Sciatic nerve (tissue), 2 donors: ENCODE data around the gene IMMP2L. TPM values are rescaled to one million over a fixed set of nuclear protein-coding genes. Genes with fewer than 3 reads are reported as not detected.
"Not testable (repeated sequence)": the region's sequence is repeated elsewhere in the genome, so short reads cannot be mapped to it uniquely, and the experiment has no call there.

ENCODE experiments used
- ATAC-seq: fragments of 200-7000 bp; cut with Tn5 transposase; one replicate; pipeline ENCODE4 v1.9.1; 2020; ENCODE audit warnings: mild to moderate bottlenecking, moderate library complexity
- DNase-seq: peaks from one replicate; pipeline ENCODE4 v3.0.0-alpha.2; 2020; ENCODE audit warnings: low spot score
- intact Hi-C: fragments of 100-400 bp; cut with DNase I; formaldehyde crosslinking; loops from one replicate; pipeline ENCODE4 v1.14.2; 2022
- total RNA-seq: library from RNA; stranded (reverse); fragmentation: NEBNext Ultra II Directional; extraction: Animal tissue kit (Norgen Biotek cat#: 25700); gene quantifications from one replicate; pipeline ENCODE4 v1.2.1, GENCODE V29; 2021
- donor health status: DM: no; HTN: no; CAD: no.
- donor health status: DM: no; HTN: no; CAD: no.

IMMP2L gene
- total RNA-seq, 1 donor from 2014 or later = 33.6 TPM

- DNase-seq = no peak
- peak; percentile 41 for ATAC-seq
- intact Hi-C loops = no loop called here
Measured at GRCh38 chr7:111312966-111313365, 249.3 kb downstream of the IMMP2L start.

GRCh38 chr7:111308691-111309090, 253.6 kb downstream of the IMMP2L start:
- no peak for ATAC-seq
- intact Hi-C loops = no loop called here
- no peak for DNase-seq

GRCh38 chr7:111301891-111302290, 260.4 kb downstream of the IMMP2L start:
- ATAC-seq = no peak
- intact Hi-C loops = no loop called here
- no peak for DNase-seq

DNA sequence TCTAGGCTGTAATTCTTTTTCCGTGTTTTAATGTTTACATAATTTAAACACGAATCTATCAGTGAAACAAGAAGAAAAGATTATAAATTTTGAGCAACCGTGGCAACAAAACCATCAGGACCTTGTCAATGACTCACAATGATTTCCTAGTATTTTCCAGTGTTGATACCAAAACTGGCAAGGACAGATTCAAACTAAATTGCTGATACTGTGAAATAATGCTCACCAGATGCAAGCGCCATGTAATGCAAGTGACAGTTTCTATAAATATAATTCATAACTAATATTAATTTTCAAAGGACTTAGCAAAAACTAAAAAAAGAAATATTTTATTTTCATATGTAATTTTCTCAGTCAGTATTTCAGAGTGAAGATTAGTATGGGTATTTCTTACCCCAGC, 267.8 kb downstream of the IMMP2L start:
- intact Hi-C loops = no loop called here
- ATAC-seq (no peak), DNase-seq (no peak)

DNA sequence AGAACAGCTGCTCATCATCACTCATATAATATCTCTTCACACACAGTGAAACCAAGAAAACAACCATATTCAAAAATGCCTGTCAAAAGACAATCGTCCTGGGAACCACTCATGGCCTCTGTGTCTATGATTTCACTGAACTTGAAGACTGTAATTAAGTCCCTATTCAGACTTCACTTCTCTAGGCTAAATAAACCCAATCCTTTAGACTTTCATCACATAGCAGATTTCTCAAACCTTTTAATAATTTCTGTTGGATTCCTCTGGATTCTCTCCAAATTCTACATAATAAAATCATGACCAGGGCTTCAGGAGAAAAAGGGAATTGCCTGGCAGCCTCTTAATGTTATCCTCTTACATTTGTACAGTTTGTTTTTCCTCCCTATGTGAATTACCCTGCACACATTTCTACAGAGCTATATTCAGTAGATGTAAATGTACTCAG, 270.2 kb downstream of the IMMP2L start:
- intact Hi-C loops = no loop called here
- ATAC-seq (peak; percentile 55), DNase-seq (no peak)

DNA sequence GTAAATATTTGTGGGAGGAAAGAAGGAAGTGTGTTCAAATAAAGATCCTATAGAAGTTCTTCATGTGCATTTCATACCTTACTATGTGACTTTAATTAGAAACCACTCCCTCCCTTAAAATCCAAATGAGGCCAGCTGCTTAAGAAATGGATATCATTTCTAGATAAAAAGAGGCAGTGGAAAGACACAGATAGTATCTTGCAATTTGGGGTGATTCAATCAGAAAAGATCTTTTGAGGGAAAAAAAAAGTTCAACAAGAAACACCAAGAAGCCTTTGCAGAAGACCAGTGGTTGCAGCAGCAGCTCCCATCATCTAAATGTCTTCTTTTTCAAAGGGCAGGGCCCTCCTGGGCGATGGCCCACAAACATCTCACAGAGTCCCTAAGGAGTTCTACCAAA, 271.3 kb downstream of the IMMP2L start:
- intact Hi-C loops = no loop called here
- DNase-seq (no peak), ATAC-seq (no peak)

- intact Hi-C loops = no loop called here
- DNase-seq = no peak
- no peak for ATAC-seq
Measured at GRCh38 chr7:111290419-111290818, 271.9 kb downstream of the IMMP2L start.

DNA sequence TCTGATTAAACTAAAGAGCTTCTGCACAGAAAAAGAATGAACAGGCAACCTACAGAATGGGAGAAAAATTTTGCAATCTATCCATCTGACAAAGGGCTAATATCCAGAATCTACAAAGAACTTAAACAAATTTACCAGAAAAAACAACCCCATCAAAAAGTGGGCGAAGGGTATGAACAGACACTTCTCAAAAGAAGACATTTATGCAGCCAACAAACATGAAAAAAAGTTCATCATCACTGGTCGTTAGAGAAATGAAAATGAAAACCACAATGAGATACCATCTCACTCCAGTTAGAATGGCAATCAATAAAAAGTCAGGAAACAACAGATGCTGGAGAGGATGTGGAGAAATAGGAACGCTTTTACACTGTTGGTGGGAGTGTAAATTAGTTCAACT, 273.9 kb downstream of the IMMP2L start:
- DNase-seq, ATAC-seq, intact Hi-C loops: not testable (repeated sequence)

DNA sequence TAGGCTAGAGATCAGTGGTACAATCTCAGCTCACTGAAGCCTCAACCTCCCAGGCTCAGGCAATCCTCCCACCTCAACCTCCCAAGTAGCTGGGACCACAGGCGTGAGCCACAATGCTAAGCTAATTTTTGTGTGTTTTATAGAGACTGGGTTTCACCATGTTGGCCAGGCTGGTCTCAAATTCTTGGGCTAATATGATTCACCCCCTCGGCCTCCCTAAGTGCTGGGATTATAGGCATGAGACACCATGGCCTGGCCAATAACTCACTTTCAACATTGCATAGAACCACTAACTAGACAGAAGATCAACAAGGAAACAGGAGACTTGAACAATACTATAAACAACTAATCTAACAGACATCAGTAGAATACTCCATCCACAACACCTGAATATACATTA, 279.7 kb downstream of the IMMP2L start:
- no peak for ATAC-seq

DNA sequence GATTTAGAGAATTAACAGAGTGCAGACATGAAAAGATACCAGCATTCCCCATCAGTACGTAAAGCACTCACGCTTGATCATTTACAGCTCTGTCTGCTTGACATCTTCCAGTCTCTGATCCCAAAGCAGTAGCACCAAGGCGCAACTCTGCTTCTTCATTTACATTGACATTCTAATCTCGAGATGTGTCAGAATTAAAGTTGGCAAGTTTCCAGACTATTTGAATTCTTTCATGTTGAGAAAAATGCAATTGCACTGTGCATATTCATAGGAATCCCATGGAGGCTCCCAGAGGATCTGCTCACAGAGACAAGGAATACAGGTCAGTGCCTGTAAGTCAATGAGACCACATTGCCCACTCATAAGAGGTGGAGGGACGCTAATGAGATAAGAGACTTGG, 287.4 kb downstream of the IMMP2L start:
- no peak for DNase-seq
- intact Hi-C loops = no loop called here
- no peak for ATAC-seq

More for the DNA sequence above, 279.7 kb downstream of the IMMP2L start:
- no peak for DNase-seq
- intact Hi-C loops = no loop called here

- intact Hi-C loops = no loop called here
- DNase-seq (no peak), ATAC-seq (no peak)
Measured at GRCh38 chr7:111272092-111272491, 290.2 kb downstream of the IMMP2L start.

DNA sequence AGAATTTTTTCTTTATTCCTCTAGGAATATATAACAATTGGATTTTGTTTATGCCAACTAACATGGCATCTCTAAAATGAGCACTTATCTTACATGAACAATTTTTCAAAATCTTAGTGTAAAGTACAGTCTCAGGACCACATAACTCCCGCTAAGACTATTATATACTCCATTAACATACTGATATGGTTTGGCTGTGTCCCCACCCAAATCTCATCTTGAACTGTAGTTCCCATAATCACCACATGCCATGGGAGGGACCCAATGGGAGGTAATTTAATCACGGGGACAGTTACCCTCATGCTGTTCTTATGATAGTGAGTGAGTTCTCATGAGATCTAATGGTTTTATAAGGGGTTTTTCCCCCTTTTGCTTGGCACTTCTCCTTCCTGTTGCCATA, 291.5 kb downstream of the IMMP2L start:
- DNase-seq, ATAC-seq, intact Hi-C loops: not testable (repeated sequence)

DNA sequence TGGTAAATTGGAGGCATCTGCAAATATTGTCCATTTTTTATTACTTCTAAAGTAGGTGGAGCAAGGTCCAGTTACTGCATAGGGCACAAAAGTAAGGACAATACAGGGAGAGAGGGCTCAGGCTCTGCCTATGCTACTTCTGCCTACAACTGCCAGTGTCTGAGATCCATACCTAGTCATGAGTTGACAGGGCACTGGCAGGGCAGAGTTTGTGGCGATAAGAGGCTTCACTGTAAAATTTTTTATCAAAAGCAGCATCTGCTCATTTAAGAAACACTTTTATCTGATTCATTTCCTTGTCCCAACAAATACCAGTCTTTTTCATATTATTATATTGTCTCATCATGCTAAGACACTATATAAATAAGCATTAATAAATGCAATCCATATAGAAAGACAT, 293.4 kb downstream of the IMMP2L start:
- no peak for ATAC-seq
- intact Hi-C loops = no loop called here
- DNase-seq = no peak

DNA sequence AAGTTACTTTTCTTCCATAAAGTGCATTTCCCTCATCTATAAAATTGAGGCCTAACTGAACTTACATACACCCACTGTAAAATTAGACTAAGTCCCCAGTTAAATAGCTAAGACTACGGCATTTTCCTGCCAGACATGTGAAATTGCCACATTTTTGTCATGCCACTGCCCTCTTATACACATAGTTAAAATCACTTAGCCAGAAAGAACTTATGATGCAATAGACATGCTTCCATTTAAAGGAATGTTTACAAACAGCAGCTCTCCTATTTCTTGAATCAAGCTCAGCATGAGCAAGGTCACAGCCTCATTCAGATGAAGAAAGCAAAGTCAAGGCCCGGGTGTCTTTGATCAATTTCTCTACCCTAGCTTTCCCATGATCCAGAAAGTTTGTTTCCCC, 295.7 kb downstream of the IMMP2L start:
- ATAC-seq = peak; percentile 65
- intact Hi-C loops = no loop called here
- DNase-seq = no peak

DNA sequence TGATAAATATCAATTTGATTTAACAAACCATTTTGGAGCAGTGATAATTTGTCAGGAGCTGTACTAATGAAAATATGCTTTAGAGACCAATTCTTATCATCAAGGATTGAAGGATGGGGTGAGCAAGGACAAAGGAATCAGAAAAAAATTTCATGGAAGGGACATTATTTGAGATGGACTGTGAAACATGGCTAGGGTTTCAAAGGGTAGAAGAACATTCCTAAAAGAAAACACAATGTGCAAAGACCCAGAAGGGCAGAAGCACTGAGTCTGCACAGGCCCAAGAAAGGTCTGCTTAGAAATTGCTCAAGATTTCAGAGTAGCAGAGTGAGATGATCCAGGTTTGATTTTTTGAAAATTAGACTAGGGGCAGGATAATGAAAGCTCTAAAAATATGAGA, 296.9 kb downstream of the IMMP2L start:
- no peak for DNase-seq
- intact Hi-C loops = no loop called here

GRCh38 chr7:111264981-111265380, 297.3 kb downstream of the IMMP2L start:
- intact Hi-C loops = no loop called here
- DNase-seq (no peak), ATAC-seq (no peak)

More for the DNA sequence above, 296.9 kb downstream of the IMMP2L start:
- no peak for ATAC-seq

GRCh38 chr7:111264111-111264868, 298.0 kb downstream of the IMMP2L start:
- intact Hi-C loops = no loop called here
- ATAC-seq (no peak), DNase-seq (no peak)

DNA sequence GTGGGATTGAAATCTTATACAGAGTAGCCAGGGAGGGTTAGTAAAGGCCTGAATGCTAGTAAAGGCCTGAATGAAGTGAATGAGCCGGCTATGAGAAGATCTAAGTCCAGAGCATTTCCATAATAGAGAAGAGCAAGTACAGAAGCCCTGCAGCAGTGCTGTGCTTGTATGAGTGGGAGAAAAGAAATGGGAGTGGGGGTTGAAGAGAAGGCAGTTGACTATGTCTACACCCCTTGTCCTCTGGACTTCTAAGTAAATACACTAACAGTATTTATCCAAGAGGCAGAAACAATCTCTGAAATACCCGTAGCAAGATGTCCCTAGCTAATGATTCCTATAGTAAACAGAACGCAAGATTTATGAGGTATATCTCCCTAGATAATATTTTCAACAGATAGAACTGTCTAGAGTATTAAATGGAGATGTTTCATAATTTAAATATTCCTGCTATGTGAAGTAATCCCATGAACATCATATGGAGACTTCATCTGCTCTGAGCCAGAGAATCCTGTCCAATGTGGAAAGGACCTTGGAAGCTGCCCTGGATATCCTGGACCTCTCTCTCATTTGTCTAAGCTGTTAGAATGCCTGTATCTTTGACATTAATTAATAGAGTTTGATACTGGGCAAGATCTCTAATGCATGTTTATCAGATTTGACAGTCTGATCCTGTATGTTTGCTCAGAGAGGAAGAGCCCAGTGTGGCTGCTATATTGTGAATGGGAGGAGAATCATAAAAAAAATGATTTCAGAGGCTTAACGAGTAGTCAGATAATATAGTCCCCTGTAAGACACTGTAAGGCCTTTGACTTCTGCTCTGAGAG, 299.8 kb downstream of the IMMP2L start:
- DNase-seq (no peak), ATAC-seq (no peak)
- intact Hi-C loops = no loop called here

DNA sequence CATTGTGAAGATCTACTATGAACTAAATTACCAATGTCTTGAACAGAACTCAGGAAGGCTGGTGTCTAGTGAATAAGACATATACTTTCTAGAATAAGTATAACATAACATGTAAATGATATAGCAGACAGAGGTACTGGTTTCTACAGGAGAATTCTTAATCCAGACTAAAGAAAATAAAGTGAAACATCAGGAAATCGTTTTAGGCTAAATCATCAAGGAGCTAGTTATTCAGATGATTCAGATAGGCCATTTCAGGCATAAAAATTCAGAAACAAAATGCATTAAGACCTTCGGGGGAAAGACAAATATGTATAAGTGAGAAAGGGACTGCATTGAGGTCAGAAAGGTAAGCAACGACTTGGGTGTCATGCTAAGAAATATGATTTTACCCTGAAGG, 300.8 kb downstream of the IMMP2L start:
- ATAC-seq (no peak), DNase-seq (no peak)
- intact Hi-C loops = no loop called here

GRCh38 chr7:111259991-111260390, 302.3 kb downstream of the IMMP2L start:
- ATAC-seq (no peak), DNase-seq (no peak)
- intact Hi-C loops = no loop called here
